ENCODE results near the gene TRPC4. TPM values are rescaled to one million over a fixed set of nuclear protein-coding genes. Genes with fewer than 3 reads are reported as not detected.
A peak's percentile ranks its signal among the peaks of the same experiment; 100 is the strongest.

TRPC4 gene
- total and polyA plus RNA-seq, 2 donors (not counting 3 experiments of a cell fraction or from before 2014, with no cell fraction given): 0.04 to 0.64 TPM

GRCh38 chr13:37602733-37603381, 266.7 kb downstream of the TRPC4 start:
- H3K27me3 ChIP-seq (ENCODE audit: control insufficient read depth in 2 of 2, insufficient read depth in 2 of 2, low read length in 2 of 2): peaks cover 0 to 4% of the 10 kb centered on the region in 2 experiments
- H3K27ac ChIP-seq (ENCODE audit: insufficient read depth, low read depth, low read length): no peak overlapping the region
- no TSS peak for BruUV-seq (replicated peaks)
- no peak overlapping the region for H3K4me2 ChIP-seq (ENCODE audit: insufficient read depth, low read length)
- intact Hi-C loops (cut with micrococcal nuclease) (loop anchor here (1.0 to 5.0 kb wide), 3 partner anchors 336 to 529 kb away; no protein-coding TSS in a partner anchor), dilution Hi-C loops (cut with MboI; ENCODE audit: extremely low pct_ligation_motif_present, low sequenced_read_pairs) (no loop called here)
- FAIRE-seq (no peak), DNase-seq (ENCODE audit: low read depth, low spot score) (peak; percentile 55)
- TF ChIP-seq GATA2 (IDR thresholded peaks at IDR 0.05; ENCODE audit: insufficient read depth, insufficient read length, low read depth, low read length): no peak
- TF ChIP-seq, protein P1, sequence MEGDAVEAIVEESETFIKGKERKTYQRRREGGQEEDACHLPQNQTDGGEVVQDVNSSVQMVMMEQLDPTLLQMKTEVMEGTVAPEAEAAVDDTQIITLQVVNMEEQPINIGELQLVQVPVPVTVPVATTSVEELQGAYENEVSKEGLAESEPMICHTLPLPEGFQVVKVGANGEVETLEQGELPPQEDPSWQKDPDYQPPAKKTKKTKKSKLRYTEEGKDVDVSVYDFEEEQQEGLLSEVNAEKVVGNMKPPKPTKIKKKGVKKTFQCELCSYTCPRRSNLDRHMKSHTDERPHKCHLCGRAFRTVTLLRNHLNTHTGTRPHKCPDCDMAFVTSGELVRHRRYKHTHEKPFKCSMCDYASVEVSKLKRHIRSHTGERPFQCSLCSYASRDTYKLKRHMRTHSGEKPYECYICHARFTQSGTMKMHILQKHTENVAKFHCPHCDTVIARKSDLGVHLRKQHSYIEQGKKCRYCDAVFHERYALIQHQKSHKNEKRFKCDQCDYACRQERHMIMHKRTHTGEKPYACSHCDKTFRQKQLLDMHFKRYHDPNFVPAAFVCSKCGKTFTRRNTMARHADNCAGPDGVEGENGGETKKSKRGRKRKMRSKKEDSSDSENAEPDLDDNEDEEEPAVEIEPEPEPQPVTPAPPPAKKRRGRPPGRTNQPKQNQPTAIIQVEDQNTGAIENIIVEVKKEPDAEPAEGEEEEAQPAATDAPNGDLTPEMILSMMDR (IDR thresholded peaks at IDR 0.05; ENCODE audit: extremely low read depth in 1 of 2, insufficient read depth in 1 of 2, low read depth in 1 of 2, low read length in 2 of 2): peak; percentile 18 to 24
- H3K9me3 ChIP-seq (replicated peaks; ENCODE audit: control insufficient read depth, insufficient read depth, low read length): no peaks in the 10 kb centered on the region
- H2AFZ ChIP-seq (ENCODE audit: low read depth, low read length): no peak overlapping the region
- H3K36me3 ChIP-seq (ENCODE audit: control insufficient read depth in 2 of 2, extremely low read depth in 1 of 2, insufficient read depth in 2 of 2, low read length in 2 of 2): no peaks in the 10 kb centered on the region
- no peaks in the 10 kb centered on the region for H4K20me1 ChIP-seq (replicated peaks; ENCODE audit: control insufficient read depth, extremely low read depth, insufficient read depth, low read length)
- POLR2A ChIA-PET: no interaction called here
- peaks cover 12% of the 10 kb centered on the region for H3K4me1 ChIP-seq (ENCODE audit: control insufficient read depth, extremely low read depth, insufficient read depth, low read length)
- no peaks in the 10 kb centered on the region for H3K79me2 ChIP-seq (ENCODE audit: control insufficient read depth, insufficient read depth, low read length)
- CTCF ChIA-PET: interaction anchor here (0.6 to 8.4 kb wide), 8 partner anchors 12 to 529 kb away, joined by 3 to 102 read pairs (median 3); partner anchors contain the start of gene CSNK1A1L
- no peaks in the 10 kb centered on the region for H3K9me1 ChIP-seq (replicated peaks; ENCODE audit: control insufficient read depth, extremely low read depth, insufficient read depth, low read length)
- no peak overlapping the region for H3K4me3 ChIP-seq (replicated peaks in 1 of 3; ENCODE audit: insufficient read depth in 1 of 3, low read depth in 1 of 3, low read length in 3 of 3)
- H3K9ac ChIP-seq (replicated peaks; ENCODE audit: extremely low read depth, insufficient read depth, low read length): no peak overlapping the region

Data from endothelial cell of umbilical vein (primary cell).